Stimulated activated CD4-positive, alpha-beta T cell treated with anti-CD3 and anti-CD28 coated beads, Interleukin-1b, Interleukin-23, amount 100 ng/mL, for 48 hours (primary cell): ENCODE data around the gene TBCC.

Source experiments
- DNase-seq: peaks from one replicate; pipeline ENCODE4 v3.0.0-alpha.2; 2020

TBCC gene

GRCh38 chr6:42745640-42746462 is at the start of gene TBCC:
TSS of gene TBCC (minus strand) at chr6:42746103. CDS start at chr6:42746073, 30 bp downstream.
- peak; percentile 96 for DNase-seq

GRCh38 chr6:42795651-42796050 is 49.7 kb upstream of the TBCC start:
- no peak for DNase-seq

- no peak for DNase-seq
Observed at GRCh38 chr6:42791706-42792320, 45.9 kb upstream of the TBCC start.

GRCh38 chr6:42790549-42791181 is 44.8 kb upstream of the TBCC start:
- no peak for DNase-seq

- DNase-seq: no peak
Observed at GRCh38 chr6:42788671-42789070, 42.8 kb upstream of the TBCC start.

- DNase-seq: no peak
Observed at GRCh38 chr6:42787063-42787472, 41.2 kb upstream of the TBCC start.

GRCh38 chr6:42786525-42786985 is 40.7 kb upstream of the TBCC start:
- DNase-seq: no peak

- no peak for DNase-seq
Observed at GRCh38 chr6:42784717-42785498, 39.0 kb upstream of the TBCC start.

GRCh38 chr6:42783876-42784642 is 38.2 kb upstream of the TBCC start:
- DNase-seq: no peak

GRCh38 chr6:42783177-42783875 is 37.4 kb upstream of the TBCC start:
- peak; percentile 68 for DNase-seq

GRCh38 chr6:42782689-42783176 is 36.8 kb upstream of the TBCC start:
- peak; percentile 70 for DNase-seq

- peak; percentile 69 for DNase-seq
Observed at GRCh38 chr6:42781796-42782688, 36.1 kb upstream of the TBCC start, which contains the start of gene BICRAL. TSS of gene BICRAL (plus strand) at chr6:42782052. CDS start at chr6:42822023, 39,971 bp downstream.

GRCh38 chr6:42781546-42781795 is 35.6 kb upstream of the TBCC start:
- DNase-seq: no peak

- DNase-seq: no peak
Observed at GRCh38 chr6:42779521-42779920, 33.6 kb upstream of the TBCC start.

- no peak for DNase-seq
Observed at GRCh38 chr6:42778122-42778521, 32.2 kb upstream of the TBCC start.

GRCh38 chr6:42777126-42777822 is 31.4 kb upstream of the TBCC start:
- DNase-seq: no peak

- peak; percentile 40 for DNase-seq
Observed at GRCh38 chr6:42774821-42775487, 29.1 kb upstream of the TBCC start.

GRCh38 chr6:42774201-42774600 is 28.3 kb upstream of the TBCC start:
- peak; percentile 59 for DNase-seq

- no peak for DNase-seq
Observed at GRCh38 chr6:42771741-42772100, 25.8 kb upstream of the TBCC start.
